Measurements from ENCODE around the gene BANP. TPM values are rescaled to one million over a fixed set of nuclear protein-coding genes. Genes with fewer than 3 reads are reported as not detected.

Gene BANP
- total and polyA plus RNA-seq, 12 donors: 10.4 to 29.8 (median 21.7) TPM

GRCh38 chr16:88008840-88009239 is 57.6 kb downstream of the BANP start:
- no peak overlapping the region for H3K27ac ChIP-seq
- H3K27me3 ChIP-seq: no peaks in the 10 kb centered on the region
- no peaks in the 10 kb centered on the region for H3K9me3 ChIP-seq (replicated peaks in 1 of 3)
- intact Hi-C loops (cut with DNase I): no loop called here
- no peak overlapping the region for H3K4me3 ChIP-seq
- TF ChIP-seq POLR2A (IDR thresholded peaks at IDR 0.05) (no peak), CTCF (IDR thresholded peaks at IDR 0.05) (no peak)
- DNase-seq: peak in 1 of 7 donors; percentile 6
- H3K36me3 ChIP-seq (replicated peaks in 1 of 2): peaks cover 0 to 11% of the 10 kb centered on the region in 2 donors
- 72 to 88% (median 82%) methylated on average over 5 of the region's 5 CpGs for WGBS, 4 donors
- H3K4me1 ChIP-seq (replicated peaks in 1 of 2): no peaks in the 10 kb centered on the region

- Histone ChIP-seq H3K36me3 (replicated peaks in 1 of 2) (peaks cover 0 to 7% of the 10 kb centered on the region in 2 donors), H3K4me1 (replicated peaks in 1 of 2) (no peaks in the 10 kb centered on the region), H3K27me3 (no peaks in the 10 kb centered on the region), H3K4me3 (no peak overlapping the region), H3K27ac (no peak overlapping the region), H3K9me3 (replicated peaks in 1 of 3) (no peaks in the 10 kb centered on the region)
- no peak for DNase-seq
- 92 to 96% (median 94%) methylated on average over 7 of the region's 7 CpGs for WGBS, 4 donors
- intact Hi-C loops (cut with DNase I): no loop called here
- TF ChIP-seq POLR2A (IDR thresholded peaks at IDR 0.05) (no peak), CTCF (IDR thresholded peaks at IDR 0.05) (no peak)
Observed at GRCh38 chr16:88009563-88010342, 58.5 kb downstream of the BANP start.

- no peak overlapping the region for H3K4me3 ChIP-seq
- no peaks in the 10 kb centered on the region for H3K9me3 ChIP-seq (replicated peaks in 1 of 3)
- peaks cover 0 to 7% of the 10 kb centered on the region in 2 donors for H3K36me3 ChIP-seq (replicated peaks in 1 of 2)
- no peaks in the 10 kb centered on the region for H3K4me1 ChIP-seq (replicated peaks in 1 of 2)
- H3K27ac ChIP-seq: no peak overlapping the region
- H3K27me3 ChIP-seq: no peaks in the 10 kb centered on the region
- intact Hi-C loops (cut with DNase I): no loop called here
- peak in 1 of 7 donors; percentile 42 for DNase-seq
- 86 to 93% (median 89%) methylated on average over 22 to 25 of the region's 25 CpGs for WGBS, 4 donors
- TF ChIP-seq CTCF (IDR thresholded peaks at IDR 0.05) (no peak), POLR2A (IDR thresholded peaks at IDR 0.05) (no peak)
Observed at GRCh38 chr16:88010343-88010967, 59.2 kb downstream of the BANP start.

- Histone ChIP-seq H3K36me3 (replicated peaks in 1 of 2) (peaks cover 0 to 7% of the 10 kb centered on the region in 2 donors), H3K4me3 (no peak overlapping the region), H3K27me3 (no peaks in the 10 kb centered on the region), H3K9me3 (replicated peaks in 1 of 3) (no peaks in the 10 kb centered on the region), H3K4me1 (replicated peaks in 1 of 2) (no peaks in the 10 kb centered on the region), H3K27ac (no peak overlapping the region)
- TF ChIP-seq POLR2A (IDR thresholded peaks at IDR 0.05) (no peak), CTCF (IDR thresholded peaks at IDR 0.05) (no peak)
- peak in 2 of 7 donors; percentile 3 to 35 for DNase-seq
- 88 to 94% (median 92%) methylated on average over 16 to 19 of the region's 19 CpGs for WGBS, 4 donors
- intact Hi-C loops (cut with DNase I): no loop called here
Observed at GRCh38 chr16:88010968-88011483, 59.8 kb downstream of the BANP start.
